ENCODE data around the gene DELE1. TPM values are rescaled to one million over a fixed set of nuclear protein-coding genes. Genes with fewer than 3 reads are reported as not detected.
A peak's percentile ranks its signal among the peaks of the same experiment; 100 is the strongest.

The DELE1 gene, protein sequence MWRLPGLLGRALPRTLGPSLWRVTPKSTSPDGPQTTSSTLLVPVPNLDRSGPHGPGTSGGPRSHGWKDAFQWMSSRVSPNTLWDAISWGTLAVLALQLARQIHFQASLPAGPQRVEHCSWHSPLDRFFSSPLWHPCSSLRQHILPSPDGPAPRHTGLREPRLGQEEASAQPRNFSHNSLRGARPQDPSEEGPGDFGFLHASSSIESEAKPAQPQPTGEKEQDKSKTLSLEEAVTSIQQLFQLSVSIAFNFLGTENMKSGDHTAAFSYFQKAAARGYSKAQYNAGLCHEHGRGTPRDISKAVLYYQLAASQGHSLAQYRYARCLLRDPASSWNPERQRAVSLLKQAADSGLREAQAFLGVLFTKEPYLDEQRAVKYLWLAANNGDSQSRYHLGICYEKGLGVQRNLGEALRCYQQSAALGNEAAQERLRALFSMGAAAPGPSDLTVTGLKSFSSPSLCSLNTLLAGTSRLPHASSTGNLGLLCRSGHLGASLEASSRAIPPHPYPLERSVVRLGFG
- polyA plus RNA-seq (ENCODE audit: low read depth in 6 of 6): 10 to 100 TPM; 39.1 to 51.1 (median 44.1) TPM

DNA sequence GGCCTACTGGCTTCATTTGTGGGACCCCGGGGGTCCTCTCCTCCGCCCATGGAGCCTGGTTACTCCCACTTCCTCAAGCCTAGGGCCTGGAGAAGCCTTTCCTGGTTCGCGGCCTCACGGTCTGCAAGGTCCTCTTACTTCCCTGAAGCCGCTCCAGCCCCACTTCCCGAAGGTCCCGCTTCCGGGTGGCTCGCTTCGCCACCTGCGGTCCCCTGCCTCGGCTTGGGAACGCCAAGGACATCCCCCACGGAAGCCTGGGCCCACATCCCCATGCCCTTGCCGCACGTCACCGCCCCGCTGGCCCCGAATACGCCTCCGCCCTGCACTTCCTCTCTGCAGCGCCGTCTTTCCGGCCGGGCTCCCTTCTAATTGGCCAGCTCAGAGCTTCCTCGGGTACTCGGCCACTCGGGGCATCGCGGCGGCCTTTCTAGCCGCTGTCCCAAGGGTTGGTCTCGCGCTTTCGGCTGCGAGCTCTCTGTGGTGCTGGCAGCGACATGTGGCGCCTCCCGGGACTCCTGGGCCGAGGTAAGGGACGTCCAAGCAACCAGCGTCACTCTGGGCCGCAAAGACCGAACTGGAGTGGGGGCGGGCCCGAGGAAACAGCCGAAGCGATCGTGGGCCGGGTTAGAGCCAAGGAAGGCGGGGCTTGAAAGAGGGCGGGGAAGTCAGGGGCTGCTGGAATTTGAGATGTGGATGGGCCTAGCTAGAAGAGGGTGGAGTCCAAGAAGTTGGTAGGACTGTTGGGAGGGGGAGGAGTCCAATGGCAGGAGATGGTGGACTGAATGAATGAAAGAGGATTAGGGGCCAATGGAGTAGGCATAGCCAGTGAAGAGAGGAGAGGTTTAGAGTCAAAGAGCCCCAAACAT lies at the start of gene DELE1:
Gene DELE1 (plus strand): TSS at position 424 of the 866 bp plus-strand sequence. CDS start 71 bp downstream, at position 495.
- H3K27me3 Mint-ChIP-seq: no peaks in the 10 kb centered on the region
- peak within 1 kb of the TSS; percentile 88 to 98 (median 96) for H3K4me3 Mint-ChIP-seq
- DNase-seq: peak; percentile 92
- H3K4me1 Mint-ChIP-seq: peaks cover 26 to 40% (median 28%) of the 10 kb centered on the region in 3 donors
- peak; percentile 94 to 95 for ATAC-seq (ENCODE audit: low read depth in 2 of 2)
- H3K9me3 Mint-ChIP-seq: no peaks in the 10 kb centered on the region
- peaks cover 4 to 35% of the 10 kb centered on the region in 2 donors for H3K36me3 Mint-ChIP-seq
- peak within 1 kb of the TSS; percentile 98 to 99 (median 99) for H3K27ac Mint-ChIP-seq

DNA sequence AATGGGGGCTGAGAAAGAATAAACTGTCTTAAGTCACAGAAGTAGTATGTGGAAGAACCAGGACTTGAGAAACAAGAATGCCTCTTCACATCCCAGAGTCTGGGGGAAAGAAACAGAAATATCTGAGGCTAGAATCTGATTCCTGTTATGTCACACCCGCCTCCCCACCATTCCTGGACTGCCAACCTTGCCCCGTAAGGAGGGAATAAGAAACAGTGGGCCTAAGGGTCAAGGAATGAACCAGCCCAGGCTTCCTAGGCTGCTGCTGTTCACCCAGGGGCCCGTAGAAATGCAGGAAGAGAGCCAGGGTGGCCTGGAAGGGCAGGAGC lies 49.8 kb upstream of the DELE1 start:
- Mint-ChIP-seq H3K27ac (no peak overlapping the region), H3K4me1 (peaks cover 19 to 22% (median 19%) of the 10 kb centered on the region in 3 donors), H3K9me3 (peaks cover 0 to 2% (median 0%) of the 10 kb centered on the region in 7 donors), H3K36me3 (peaks cover 0 to 9% of the 10 kb centered on the region in 2 donors), H3K27me3 (peaks cover 51 to 88% (median 79%) of the 10 kb centered on the region in 3 donors), H3K4me3 (no peak overlapping the region)
- no peak for ATAC-seq (ENCODE audit: low read depth in 2 of 2)
- no peak for DNase-seq

GRCh38 chr5:141874262-141874964 lies 49.3 kb upstream of the DELE1 start:
- H3K9me3 Mint-ChIP-seq: peaks cover 0 to 2% (median 0%) of the 10 kb centered on the region in 7 donors
- H3K27me3 Mint-ChIP-seq: peaks cover 56 to 88% (median 83%) of the 10 kb centered on the region in 3 donors
- DNase-seq: no peak
- peaks cover 24 to 27% (median 25%) of the 10 kb centered on the region in 3 donors for H3K4me1 Mint-ChIP-seq
- no peak for ATAC-seq (ENCODE audit: low read depth in 2 of 2)
- peaks cover 0 to 14% of the 10 kb centered on the region in 2 donors for H3K36me3 Mint-ChIP-seq
- H3K27ac Mint-ChIP-seq: peak overlapping the region in 1 of 6 donors; percentile 8
- H3K4me3 Mint-ChIP-seq: no peak overlapping the region

GRCh38 chr5:141875022-141875740 lies 48.5 kb upstream of the DELE1 start:
- peaks cover 25 to 28% (median 27%) of the 10 kb centered on the region in 3 donors for H3K4me1 Mint-ChIP-seq

GRCh38 chr5:141875795-141876627 lies 47.7 kb upstream of the DELE1 start:
- ATAC-seq (ENCODE audit: low read depth in 2 of 2) (no peak), DNase-seq (no peak)
- peak overlapping the region in 5 of 8 donors; percentile 31 to 76 (median 66) for H3K4me3 Mint-ChIP-seq
- peaks cover 25 to 28% (median 27%) of the 10 kb centered on the region in 3 donors for H3K4me1 Mint-ChIP-seq
- peaks cover 61 to 88% (median 83%) of the 10 kb centered on the region in 3 donors for H3K27me3 Mint-ChIP-seq
- peaks cover 0 to 15% of the 10 kb centered on the region in 2 donors for H3K36me3 Mint-ChIP-seq
- peaks cover 0 to under 1% (median 0%) of the 10 kb centered on the region in 7 donors for H3K9me3 Mint-ChIP-seq
- H3K27ac Mint-ChIP-seq: no peak overlapping the region

More at GRCh38 chr5:141875022-141875740, 48.5 kb upstream of the DELE1 start:
- Mint-ChIP-seq H3K27me3 (peaks cover 61 to 88% (median 83%) of the 10 kb centered on the region in 3 donors), H3K9me3 (peaks cover 0 to 2% (median 0%) of the 10 kb centered on the region in 7 donors), H3K27ac (peak overlapping the region in 1 of 6 donors; percentile 87), H3K4me3 (peak overlapping the region in 4 of 8 donors; percentile 15 to 73 (median 48)), H3K36me3 (peaks cover 0 to 15% of the 10 kb centered on the region in 2 donors)
- ATAC-seq (ENCODE audit: low read depth in 2 of 2) (no peak), DNase-seq (no peak)

- DNase-seq: no peak
- Mint-ChIP-seq H3K27ac (no peak overlapping the region), H3K36me3 (peaks cover 0 to 15% of the 10 kb centered on the region in 2 donors), H3K4me3 (peak overlapping the region; percentile 53 to 82 (median 71)), H3K9me3 (no peaks in the 10 kb centered on the region), H3K27me3 (peaks cover 58 to 88% (median 85%) of the 10 kb centered on the region in 3 donors), H3K4me1 (peaks cover 25 to 28% (median 27%) of the 10 kb centered on the region in 3 donors)
- ATAC-seq (ENCODE audit: low read depth in 2 of 2): no peak
Measured at GRCh38 chr5:141876628-141877355, 46.9 kb upstream of the DELE1 start.

- no peaks in the 10 kb centered on the region for H3K9me3 Mint-ChIP-seq
- DNase-seq (no peak), ATAC-seq (ENCODE audit: low read depth in 2 of 2) (no peak)
- H3K36me3 Mint-ChIP-seq: peaks cover 0 to 12% of the 10 kb centered on the region in 2 donors
- H3K4me1 Mint-ChIP-seq: peaks cover 27 to 29% (median 28%) of the 10 kb centered on the region in 3 donors
- no peak overlapping the region for H3K27ac Mint-ChIP-seq
- H3K27me3 Mint-ChIP-seq: peaks cover 56 to 88% (median 85%) of the 10 kb centered on the region in 3 donors
- peak overlapping the region; percentile 53 to 88 (median 71) for H3K4me3 Mint-ChIP-seq
Measured at GRCh38 chr5:141877356-141878185, 46.1 kb upstream of the DELE1 start.

DNA sequence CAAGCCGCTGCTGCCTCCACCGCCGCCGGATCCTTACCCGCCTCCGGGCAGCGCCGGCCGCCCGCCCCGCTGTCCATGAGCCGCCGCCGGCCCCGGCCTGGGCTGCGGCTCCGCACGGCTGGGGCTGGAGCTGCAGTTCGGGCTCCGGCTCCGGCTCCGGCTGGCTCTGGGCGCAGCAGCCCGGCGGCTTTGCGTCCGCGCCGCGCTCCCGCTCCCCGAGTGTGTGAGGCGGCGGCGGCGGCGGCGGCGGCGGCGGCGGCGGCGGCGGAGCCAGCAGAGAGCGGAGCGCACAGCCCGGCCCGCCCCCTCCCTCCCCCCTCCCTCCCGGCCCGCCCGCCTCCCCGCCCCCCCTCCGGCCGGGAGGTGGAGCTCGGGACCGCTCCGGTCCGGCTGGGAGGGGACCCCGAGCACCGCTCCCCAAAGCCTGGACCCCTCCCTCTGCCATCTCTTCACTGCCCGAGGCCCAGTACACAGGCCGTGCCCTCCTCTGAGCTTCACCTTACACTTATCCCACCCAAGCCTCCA lies 45.4 kb upstream of the DELE1 start, which contains the start of gene PCDH1:
Gene PCDH1 (minus strand): TSS at position 225 of the 525 bp plus-strand sequence. CDS start 148 bp downstream, at position 77.
- Mint-ChIP-seq H3K27me3 (peaks cover 56 to 89% (median 87%) of the 10 kb centered on the region in 3 donors), H3K4me1 (peaks cover 27 to 30% (median 28%) of the 10 kb centered on the region in 3 donors), H3K9me3 (peaks cover 0 to 2% (median 0%) of the 10 kb centered on the region in 7 donors), H3K36me3 (peaks cover 0 to 8% of the 10 kb centered on the region in 2 donors), H3K4me3 (peak within 1 kb of the TSS; percentile 78 to 94 (median 86)), H3K27ac (peak within 1 kb of the TSS in 5 of 6 donors; percentile 14 to 97 (median 51))
- ATAC-seq (ENCODE audit: low read depth in 2 of 2): peak; percentile 21 to 22
- peak; percentile 28 for DNase-seq

DNA sequence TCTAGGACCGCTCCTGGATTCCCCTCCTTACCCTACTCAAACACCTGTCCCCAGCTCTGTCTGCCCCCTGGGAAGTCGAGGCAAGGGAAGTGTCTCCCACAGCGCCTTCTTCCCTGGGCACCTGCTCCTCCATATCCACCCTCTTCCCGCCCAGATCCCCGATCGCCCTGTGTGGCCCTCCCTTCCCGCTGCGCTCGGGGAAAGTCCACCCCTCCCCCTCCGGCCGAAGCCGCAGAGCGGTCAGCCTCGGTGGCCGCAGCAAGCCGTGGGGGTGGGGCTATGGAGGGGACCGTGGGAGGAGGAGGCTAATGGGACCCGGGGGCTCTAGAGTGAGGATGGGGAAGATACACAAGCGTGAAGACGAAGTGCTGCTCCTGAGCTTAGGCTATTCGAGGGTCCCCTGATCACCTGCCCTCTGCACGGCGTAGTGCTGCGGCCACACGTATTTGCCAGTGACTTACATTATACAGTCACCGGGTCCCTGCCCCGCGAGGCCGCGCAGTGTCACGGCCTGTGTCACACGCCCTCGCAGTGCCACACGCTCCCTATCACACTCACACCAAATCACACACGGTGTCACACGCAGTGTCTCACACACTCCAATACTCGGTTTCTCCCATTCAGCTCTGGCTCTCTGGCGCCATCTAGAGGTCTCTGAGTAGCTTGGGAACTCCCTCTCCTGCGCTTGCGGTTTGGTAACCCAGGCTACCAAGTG lies 44.8 kb upstream of the DELE1 start:
- H3K9me3 Mint-ChIP-seq: peaks cover 0 to 2% (median 0%) of the 10 kb centered on the region in 7 donors

More for the DNA sequence above, 44.8 kb upstream of the DELE1 start:
- Mint-ChIP-seq H3K27me3 (peaks cover 52 to 87% (median 86%) of the 10 kb centered on the region in 3 donors), H3K27ac (peak overlapping the region in 5 of 6 donors; percentile 14 to 97 (median 51)), H3K4me3 (peak overlapping the region; percentile 78 to 94 (median 86)), H3K36me3 (peaks cover 0 to 8% of the 10 kb centered on the region in 2 donors), H3K4me1 (peaks cover 28 to 31% (median 30%) of the 10 kb centered on the region in 3 donors)
- DNase-seq: peak; percentile 86
- ATAC-seq (ENCODE audit: low read depth in 2 of 2): peak; percentile 87 to 88
